Natural killer cell (primary cell): ENCODE results near the gene ITLN1. TPM values are rescaled to one million over a fixed set of nuclear protein-coding genes. Genes with fewer than 3 reads are reported as not detected.

ENCODE experiments used
- ATAC-seq, 3 donors: fragments of 150-1000 bp in 2 of 3; fragments of 200-7000 bp in 1 of 3; cut with Tn5 transposase; 1 replicate in 1 of 3; 2 replicates in 2 of 3; pipeline ENCODE4 v1.10.0; 2021; ENCODE audit warnings: mild to moderate bottlenecking in 2 of 3, moderate library complexity in 2 of 3
- DNase-seq, 2 donors: peaks; one replicate each; pipeline versions ENCODE4 v3.0.0 to v3.0.0-alpha.2; 2013 to 2021; ENCODE audit warnings: mixed read lengths in 1 of 2
- H3K27ac ChIP-seq: one replicate; pipeline ENCODE4 v1.5.1; 2013; ENCODE audit warnings: mild to moderate bottlenecking, low read length
- H3K27me3 ChIP-seq: one replicate; pipeline ENCODE4 v1.6.1; 2013; ENCODE audit warnings: low read length; ENCODE audit not compliant: control insufficient read depth, insufficient read depth
- H3K36me3 ChIP-seq: one replicate; pipeline ENCODE4 v1.6.1; 2013; ENCODE audit warnings: low read length; ENCODE audit not compliant: control insufficient read depth, insufficient read depth
- H3K4me1 ChIP-seq: one replicate; pipeline ENCODE4 v1.6.1; 2013; ENCODE audit warnings: low read length; ENCODE audit not compliant: control insufficient read depth, insufficient read depth
- H3K4me3 ChIP-seq: one replicate; pipeline ENCODE4 v1.5.1; 2013; ENCODE audit warnings: low read length
- H3K9me3 ChIP-seq: one replicate; pipeline ENCODE4 v1.6.1; 2013; ENCODE audit warnings: low read length; ENCODE audit not compliant: control insufficient read depth, insufficient read depth
- H3K27ac Mint-ChIP-seq, 2 donors: one replicate each; pipeline ENCODE4 v1.8.0; 2022; ENCODE audit warnings: mild to moderate bottlenecking in 2 of 2, mixed read lengths in 2 of 2, moderate library complexity in 1 of 2
- H3K27me3 Mint-ChIP-seq, 2 donors: one replicate each; pipeline ENCODE4 v1.8.0; 2022; ENCODE audit warnings: low read depth in 2 of 2, mixed read lengths in 2 of 2
- H3K36me3 Mint-ChIP-seq: one replicate; pipeline ENCODE4 v1.8.0; 2022; ENCODE audit warnings: mixed read lengths
- H3K4me1 Mint-ChIP-seq, 2 donors: one replicate each; pipeline ENCODE4 v1.8.0; 2022; ENCODE audit warnings: mixed read lengths in 2 of 2
- H3K4me3 Mint-ChIP-seq: one replicate; pipeline ENCODE4 v1.8.0; 2022; ENCODE audit warnings: mild to moderate bottlenecking, moderate library complexity, mixed read lengths
- H3K9me3 Mint-ChIP-seq, 2 donors: one replicate each; pipeline ENCODE4 v1.8.0; 2022; ENCODE audit warnings: mixed read lengths in 2 of 2
- WGBS: methylation state at CpG from one replicate; pipeline ENCODE4 v1.1.7; 2013; ENCODE audit warnings: missing lambda C conversion rate; ENCODE audit not compliant: insufficient coverage; 5-methylcytosine and 5-hydroxymethylcytosine counted together
- intact Hi-C: fragments of 100-400 bp; cut with micrococcal nuclease; formaldehyde crosslinking; loops from one replicate; pipeline ENCODE4 v1.14.2; 2022
- total RNA-seq, 4 donors: library from RNA; stranded (reverse); fragments of 120-200 nt in 1 of 4; gene quantifications; one replicate each; pipeline versions ENCODE4 v1.2.3 to v1.2.4, GENCODE V29; 2013 to 2022
- TF ChIP-seq, protein P1 (sequence below): fragments of 200-600 bp; IDR thresholded peaks from one replicate; pipeline ENCODE4 v1.8.0; 2022; ENCODE audit warnings: antibody characterized with exemption

The ITLN1 gene
- total RNA-seq, 3 donors from 2014 or later (not counting 1 experiment from before 2014, with no cell fraction given): not detected

- no peak for ATAC-seq
- intact Hi-C loops: no loop called here
These were observed 6.5 kb upstream of the ITLN1 start for GRCh38 chr1:160891474-160891873.

DNA sequence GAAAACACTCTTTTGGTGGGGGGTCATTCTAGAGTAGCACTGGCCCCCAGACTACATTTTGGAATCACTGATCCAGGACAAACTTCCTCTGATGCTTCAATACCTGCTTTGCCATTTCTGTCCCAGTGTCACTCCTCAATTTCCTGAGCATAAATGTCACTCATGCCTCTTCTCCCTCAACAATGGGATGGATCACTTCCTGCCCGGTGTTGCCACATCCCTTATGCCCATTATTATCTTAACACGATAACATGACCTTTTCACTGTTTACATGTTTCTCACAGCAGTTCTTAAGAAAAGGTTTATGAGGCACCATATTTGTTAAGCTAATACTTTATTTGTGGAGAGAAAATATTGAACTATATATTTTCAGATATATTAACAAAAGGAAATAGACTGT lies 3.9 kb upstream of the ITLN1 start:
- Mint-ChIP-seq H3K27ac (no peak overlapping the region), H3K4me3 (no peak overlapping the region), H3K4me1 (peaks cover 0 to 3% of the 10 kb centered on the region in 2 donors), H3K9me3 (peaks cover 0 to 2% of the 10 kb centered on the region in 2 donors), H3K36me3 (peaks cover 7% of the 10 kb centered on the region), H3K27me3 (peaks cover 7 to 27% of the 10 kb centered on the region in 2 donors)
- ATAC-seq (no peak), DNase-seq (no peak)
- Histone ChIP-seq H3K36me3 (no peaks in the 10 kb centered on the region), H3K9me3 (no peaks in the 10 kb centered on the region), H3K27ac (no peak overlapping the region), H3K4me3 (no peak overlapping the region), H3K27me3 (no peaks in the 10 kb centered on the region), H3K4me1 (peaks cover 6% of the 10 kb centered on the region)
- WGBS: 46% methylated on average over 2 of the region's 2 CpGs
- TF ChIP-seq, protein P1, sequence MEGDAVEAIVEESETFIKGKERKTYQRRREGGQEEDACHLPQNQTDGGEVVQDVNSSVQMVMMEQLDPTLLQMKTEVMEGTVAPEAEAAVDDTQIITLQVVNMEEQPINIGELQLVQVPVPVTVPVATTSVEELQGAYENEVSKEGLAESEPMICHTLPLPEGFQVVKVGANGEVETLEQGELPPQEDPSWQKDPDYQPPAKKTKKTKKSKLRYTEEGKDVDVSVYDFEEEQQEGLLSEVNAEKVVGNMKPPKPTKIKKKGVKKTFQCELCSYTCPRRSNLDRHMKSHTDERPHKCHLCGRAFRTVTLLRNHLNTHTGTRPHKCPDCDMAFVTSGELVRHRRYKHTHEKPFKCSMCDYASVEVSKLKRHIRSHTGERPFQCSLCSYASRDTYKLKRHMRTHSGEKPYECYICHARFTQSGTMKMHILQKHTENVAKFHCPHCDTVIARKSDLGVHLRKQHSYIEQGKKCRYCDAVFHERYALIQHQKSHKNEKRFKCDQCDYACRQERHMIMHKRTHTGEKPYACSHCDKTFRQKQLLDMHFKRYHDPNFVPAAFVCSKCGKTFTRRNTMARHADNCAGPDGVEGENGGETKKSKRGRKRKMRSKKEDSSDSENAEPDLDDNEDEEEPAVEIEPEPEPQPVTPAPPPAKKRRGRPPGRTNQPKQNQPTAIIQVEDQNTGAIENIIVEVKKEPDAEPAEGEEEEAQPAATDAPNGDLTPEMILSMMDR: no peak
- intact Hi-C loops: no loop called here

More at GRCh38 chr1:160891474-160891873, 6.5 kb upstream of the ITLN1 start:
- peaks cover 15 to 42% of the 10 kb centered on the region in 2 donors for H3K27me3 Mint-ChIP-seq
- H3K4me1 ChIP-seq: no peaks in the 10 kb centered on the region
- peaks cover 0 to 6% of the 10 kb centered on the region in 2 donors for H3K9me3 Mint-ChIP-seq
- no peaks in the 10 kb centered on the region for H3K27me3 ChIP-seq
- no peak overlapping the region for H3K4me3 ChIP-seq
- no peaks in the 10 kb centered on the region for H3K9me3 ChIP-seq
- 90% methylated on average over 2 of the region's 2 CpGs for WGBS
- DNase-seq: no peak
- H3K36me3 Mint-ChIP-seq: peaks cover 11% of the 10 kb centered on the region
- TF ChIP-seq, protein P1: no peak
- H3K4me1 Mint-ChIP-seq: no peaks in the 10 kb centered on the region
- no peak overlapping the region for H3K27ac ChIP-seq
- H3K4me3 Mint-ChIP-seq: no peak overlapping the region
- H3K36me3 ChIP-seq: no peaks in the 10 kb centered on the region
- H3K27ac Mint-ChIP-seq: no peak overlapping the region

DNA sequence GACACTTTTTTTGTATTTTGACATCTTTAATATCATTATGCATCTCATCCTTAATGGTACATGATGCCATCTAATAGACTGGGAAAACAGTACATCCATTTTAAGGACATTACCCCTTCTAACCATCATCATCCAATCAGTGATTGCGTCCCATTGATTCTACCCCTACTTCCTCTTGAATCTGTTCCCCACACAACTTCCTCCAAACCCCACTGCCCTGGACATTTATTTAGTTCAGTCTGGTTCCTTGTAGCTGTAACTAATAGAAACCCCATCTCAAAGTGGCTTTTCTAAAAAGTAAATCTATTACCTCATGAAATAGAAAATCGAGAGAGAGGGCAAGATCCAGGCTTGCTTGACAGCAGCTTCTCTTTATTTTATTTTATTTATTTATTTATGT lies 2.1 kb upstream of the ITLN1 start:
- 75% methylated on average over 1 of the region's 2 CpGs for WGBS
- Mint-ChIP-seq H3K36me3 (no peaks in the 10 kb centered on the region), H3K27ac (no peak overlapping the region), H3K4me1 (peaks cover 0 to 8% of the 10 kb centered on the region in 2 donors), H3K27me3 (peaks cover 2 to 16% of the 10 kb centered on the region in 2 donors), H3K9me3 (no peaks in the 10 kb centered on the region), H3K4me3 (no peak overlapping the region)
- Histone ChIP-seq H3K36me3 (no peaks in the 10 kb centered on the region), H3K4me3 (no peak overlapping the region), H3K4me1 (peaks cover 6% of the 10 kb centered on the region), H3K9me3 (no peaks in the 10 kb centered on the region), H3K27me3 (no peaks in the 10 kb centered on the region), H3K27ac (no peak overlapping the region)
- ATAC-seq (no peak), DNase-seq (no peak)
- intact Hi-C loops: no loop called here
- TF ChIP-seq, protein P1: no peak

DNA sequence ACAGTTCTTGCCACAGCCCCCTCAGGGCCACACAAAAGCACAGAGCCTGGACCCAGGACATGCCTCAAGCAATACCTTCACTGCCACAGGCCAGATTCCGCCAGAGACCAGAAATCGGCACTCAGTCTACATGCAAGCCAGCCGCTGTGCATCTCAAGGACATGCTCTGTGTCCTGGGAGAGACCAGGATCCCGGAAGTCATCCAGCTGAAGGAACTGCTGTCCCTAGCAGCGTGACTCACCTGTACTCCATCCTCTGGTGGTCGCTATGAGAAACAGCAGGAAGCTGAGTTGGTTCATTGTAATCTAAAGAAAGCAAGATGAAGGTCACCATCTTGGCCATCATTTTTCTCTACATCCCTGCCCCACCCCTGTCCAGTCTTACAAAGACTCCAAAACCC lies 401 bp downstream of the ITLN1 start:
- Histone ChIP-seq H3K27ac (no peak overlapping the region), H3K9me3 (no peaks in the 10 kb centered on the region), H3K27me3 (no peaks in the 10 kb centered on the region), H3K4me3 (no peak overlapping the region), H3K4me1 (peaks cover 6% of the 10 kb centered on the region), H3K36me3 (no peaks in the 10 kb centered on the region)
- Mint-ChIP-seq H3K4me3 (no peak overlapping the region), H3K27ac (no peak overlapping the region), H3K4me1 (peaks cover 0 to 8% of the 10 kb centered on the region in 2 donors), H3K9me3 (no peaks in the 10 kb centered on the region), H3K36me3 (no peaks in the 10 kb centered on the region), H3K27me3 (peaks cover 0 to 2% of the 10 kb centered on the region in 2 donors)
- TF ChIP-seq, protein P1: no peak
- intact Hi-C loops: no loop called here
- peak in 1 of 2 donors; percentile 33 for DNase-seq
- peak in 2 of 3 donors; percentile 42 to 47 for ATAC-seq
- WGBS: 70% methylated on average over 6 of the region's 6 CpGs
